HepG2 (cell line): Measurements from ENCODE around the gene GALNT1. TPM values are rescaled to one million over a fixed set of nuclear protein-coding genes. Genes with fewer than 3 reads are reported as not detected.
A peak's percentile ranks its signal among the peaks of the same experiment; 100 is the strongest.

Experiments used
- ATAC-seq: fragments of 200-7000 bp; cut with Tn5 transposase; 3 replicates; pipeline ENCODE4 v1.9.1; 2020; ENCODE audit warnings: mild to moderate bottlenecking, moderate library complexity
- BruUV-seq: library from RNA; stranded (reverse); fragments of 400-500 nt; replicated peaks from 2 replicates; lab custom pipeline; 2021; lab: Mats Ljungman, UMichigan
- CTCF ChIA-PET: fragments of 300-600 bp; formaldehyde crosslinking; extraction: SDS; loops from one replicate; lab custom pipeline; 2021; ENCODE audit warnings: low total read pairs, inconsistent platforms, low intra/inter-chr PET ratio; lab: Yijun Ruan, JAX
- POLR2A ChIA-PET: fragments of 350-600 bp; sonication (Branson Sonifier 250); formaldehyde crosslinking; loops from one replicate; lab custom pipeline; 2020; ENCODE audit warnings: antibody characterized with exemption, inconsistent platforms; lab: Yijun Ruan, JAX
- DNase-seq: peaks from one replicate; pipeline ENCODE4 v3.0.0-alpha.2; 2015; ENCODE audit warnings: low spot score
- FAIRE-seq: peaks from 3 replicates; lab custom pipeline; 2011; peaks lifted over from hg19 to GRCh38; lab: Jason Lieb, UNC
- H2AFZ ChIP-seq: one replicate; pipeline ENCODE4 v1.6.1; 2011; ENCODE audit warnings: low read length, inconsistent platforms
- H3K27ac ChIP-seq: fragments of 300-600 bp; 3 replicates; pipeline ENCODE4 v1.8.0; 2011; ENCODE audit warnings: mixed run types, mild to moderate bottlenecking, mixed read lengths, low read length, inconsistent platforms; ENCODE audit not compliant: insufficient read depth; ENCODE audit errors: extremely low read length
- H3K27me3 ChIP-seq, 2 experiments: fragments of 200-600 bp in 1 of 2; 2 replicates in 1 of 2; 3 replicates in 1 of 2; pipeline versions ENCODE4 v1.6.0 to v1.8.0; 2011; ENCODE audit warnings: low read length in 2 of 2, mild to moderate bottlenecking in 2 of 2, moderate library complexity in 2 of 2, inconsistent platforms in 1 of 2; ENCODE audit not compliant: insufficient read depth in 2 of 2, control insufficient read depth in 1 of 2
- H3K36me3 ChIP-seq, 2 experiments: fragments of 200-600 bp in 1 of 2; replicated peaks in 1 of 2; 2 replicates in 1 of 2; 3 replicates in 1 of 2; pipeline versions ENCODE4 v1.5.1 to v1.8.0; 2011; ENCODE audit warnings: low read length in 2 of 2, inconsistent platforms in 1 of 2; ENCODE audit not compliant: insufficient read depth in 2 of 2, control insufficient read depth in 1 of 2
- H3K4me1 ChIP-seq: 2 replicates; pipeline ENCODE4 v1.5.1; 2012; ENCODE audit warnings: low read length, inconsistent platforms; ENCODE audit not compliant: insufficient read depth
- H3K4me2 ChIP-seq: 2 replicates; pipeline ENCODE4 v1.6.0; 2011; ENCODE audit warnings: low read depth, low read length, inconsistent platforms
- H3K4me3 ChIP-seq, 3 experiments: fragments of 200-600 bp in 1 of 3; sonication (generic), shearing (Covaris generic) in 1 of 3; replicated peaks in 1 of 3; 2 replicates each; pipeline ENCODE4 v1.5.1; 2011 to 2016; ENCODE audit warnings: low read length in 3 of 3, inconsistent platforms in 2 of 3, low read depth in 2 of 3, mild to moderate bottlenecking in 2 of 3, control low read depth in 1 of 3, mixed read lengths in 1 of 3; ENCODE audit not compliant: insufficient read depth in 1 of 3
- H3K79me2 ChIP-seq: one replicate; pipeline ENCODE4 v1.6.1; 2011; ENCODE audit warnings: low read length, inconsistent platforms; ENCODE audit not compliant: insufficient read depth
- H3K9ac ChIP-seq: 2 replicates; pipeline ENCODE4 v1.6.0; 2011; ENCODE audit warnings: mild to moderate bottlenecking, low read depth, low read length, inconsistent platforms; ENCODE audit not compliant: insufficient read depth
- H3K9me3 ChIP-seq: 2 replicates; pipeline ENCODE4 v1.5.1; 2012; ENCODE audit warnings: mild to moderate bottlenecking, low read length
- H4K20me1 ChIP-seq: 2 replicates; pipeline ENCODE4 v1.6.0; 2011; ENCODE audit warnings: inconsistent platforms, mild to moderate bottlenecking, low read length, moderate library complexity; ENCODE audit not compliant: insufficient read depth
- KDM5A ChIP-seq: fragments of 200-600 bp; sonication (generic); IDR thresholded peaks from 2 replicates; pipeline ENCODE4 v1.7.0; 2018; ENCODE audit warnings: antibody characterized with exemption, mild to moderate bottlenecking, low read length, borderline replicate concordance
- LRRFIP1 ChIP-seq: sonication (generic); formaldehyde crosslinking; conservative IDR thresholded peaks from 2 replicates; pipeline ENCODE4 v1.4.0; 2020; ENCODE audit warnings: missing genetic modification reagents
- MAFK ChIP-seq, 2 experiments: IDR thresholded peaks in 1 of 2; conservative IDR thresholded peaks in 1 of 2; 2 replicates each; pipeline ENCODE4 v1.6.1; 2011; ENCODE audit warnings: improper control_type of control experiment in 2 of 2, low read length in 2 of 2
- NFE2L2 ChIP-seq: fragments of 150-350 bp; IDR thresholded peaks from 2 replicates; pipeline ENCODE4 v1.6.1; 2014; ENCODE audit warnings: low read length
- TAF1 ChIP-seq: sonication (generic); formaldehyde crosslinking; IDR thresholded peaks from 2 replicates; pipeline ENCODE4 v1.4.0; 2020; ENCODE audit warnings: missing genetic modification reagents
- ZFAT ChIP-seq: sonication (generic); formaldehyde crosslinking; conservative IDR thresholded peaks from 2 replicates; pipeline ENCODE4 v1.8.1; 2023; ENCODE audit warnings: missing genetic modification reagents, inconsistent platforms
- ZNF740 ChIP-seq: sonication (generic); formaldehyde crosslinking; IDR thresholded peaks from 2 replicates; pipeline ENCODE4 v1.4.0; 2020; ENCODE audit warnings: missing genetic modification reagents
- WGBS: methylation state at CpG from one replicate; pipeline ENCODE4 v1.1.6; 2017; ENCODE audit warnings: low lambda C conversion rate; 5-methylcytosine and 5-hydroxymethylcytosine counted together
- in situ Hi-C: cut with HindIII; loops from 2 replicates; pipeline ENCODE4 v1.10.0; 2017; ENCODE audit warnings: low pct_unique_long_range_greater_than_20kb; ENCODE audit not compliant: extremely low pct_ligation_motif_present
- intact Hi-C: fragments of 100-400 bp; cut with micrococcal nuclease; formaldehyde crosslinking; loops from one replicate; pipeline ENCODE4 v1.10.0; 2022; ENCODE audit not compliant: unreplicated experiment
- polyA plus RNA-seq, 8 experiments: library from polyadenylated mRNA; depleted of rRNA in 3 of 8; stranded (reverse) in 7 of 8; unstranded in 1 of 8; fragments of >200 nt; fragmentation: Illumina TruSeq in 4 of 8; extraction: Trizol in 4 of 8; gene quantifications; 2 replicates each; pipeline versions ENCODE4 v1.2.1 to v1.2.3, GENCODE V29; 2011 to 2016; ENCODE audit warnings: low read depth in 4 of 8, missing spikeins in 1 of 8, mixed read lengths in 1 of 8; ENCODE audit not compliant: insufficient read depth in 1 of 8
- total RNA-seq, 5 experiments: library from RNA; depleted of rRNA; stranded (reverse); fragments of >200 nt; fragmentation: Illumina TruSeq; extraction: Trizol; gene quantifications; 2 replicates each; pipeline ENCODE4 v1.2.3, GENCODE V29; 2016; ENCODE audit warnings: low read depth in 1 of 5

Gene GALNT1
- total and polyA plus RNA-seq, 2 of the 13 experiments (the other 11 are each of a cell fraction or from before 2014, with no cell fraction given), result 41.1 to 100 TPM

GRCh38 chr18:35732636-35733035, 151.1 kb downstream of the GALNT1 start:
- Histone ChIP-seq H4K20me1 (no peaks in the 10 kb centered on the region), H3K9ac (no peak overlapping the region)
- no peak for ATAC-seq
- no peak for FAIRE-seq
- DNase-seq, result no peak
- 92% methylated on average over 1 of the region's 1 CpG for WGBS
- TF ChIP-seq LRRFIP1 (CRISPR knock-in tag) (no peak), ZNF740 (CRISPR knock-in tag) (no peak), MAFK (conservative IDR thresholded peaks at IDR 0.05 in 1 of 2, IDR thresholded peaks at IDR 0.05 in 1 of 2; ENCODE audit: low read length in 2 of 2) (peak in 1 of 2 experiments; percentile 22; a peak in 1 of 4 replicates), TAF1 (CRISPR knock-in tag) (no peak), ZFAT (CRISPR knock-in tag) (no peak), KDM5A (no peak), NFE2L2 (peak; percentile 33; the same call in 1 of the 2 replicates)
- TF ChIP-seq, all 625 proteins: peak for 2
- no peak overlapping the region for H3K4me3 ChIP-seq
- H2AFZ ChIP-seq, result no peak overlapping the region
- in situ Hi-C loops, result no loop called here
- no TSS peak for BruUV-seq
- H3K4me1 ChIP-seq, result peaks cover 38% of the 10 kb centered on the region
- intact Hi-C loops, result no loop called here
- ChIA-PET POLR2A (no interaction called here), CTCF (no interaction called here)
- H3K9me3 ChIP-seq, result no peaks in the 10 kb centered on the region
- H3K36me3 ChIP-seq, result no peaks in the 10 kb centered on the region
- no peaks in the 10 kb centered on the region for H3K79me2 ChIP-seq
- no peak overlapping the region for H3K27ac ChIP-seq
- H3K27me3 ChIP-seq, result peaks cover 2 to 6% of the 10 kb centered on the region in 2 experiments; a peak in 3 of 5 replicates
- H3K4me2 ChIP-seq, result no peak overlapping the region
